ENCODE data around the gene OSGEP.
"Not testable (repeated sequence)": the region's sequence is repeated elsewhere in the genome, so short reads cannot be mapped to it uniquely, and the experiment has no call there.

The OSGEP gene

GRCh38 chr14:20458031-20458789 lies 3.6 kb upstream of the OSGEP start:
- DNase-seq, result no peak
- no peak for TF ChIP-seq CTCF (IDR thresholded peaks at IDR 0.05)
- no peaks in the 10 kb centered on the region for H3K27me3 Mint-ChIP-seq (ENCODE audit: low read depth, poor library complexity)
- peaks cover 15% of the 10 kb centered on the region for H3K36me3 Mint-ChIP-seq (ENCODE audit: low read depth)
- H3K9me3 Mint-ChIP-seq, result no peaks in the 10 kb centered on the region
- no peak overlapping the region for H3K27ac Mint-ChIP-seq
- H3K4me3 Mint-ChIP-seq, result no peak overlapping the region
- peaks cover 32% of the 10 kb centered on the region for H3K4me1 Mint-ChIP-seq

- no peak overlapping the region for H3K27ac Mint-ChIP-seq
- DNase-seq, result no peak
These were observed 2.4 kb upstream of the OSGEP start for GRCh38 chr14:20456971-20457370.

DNA sequence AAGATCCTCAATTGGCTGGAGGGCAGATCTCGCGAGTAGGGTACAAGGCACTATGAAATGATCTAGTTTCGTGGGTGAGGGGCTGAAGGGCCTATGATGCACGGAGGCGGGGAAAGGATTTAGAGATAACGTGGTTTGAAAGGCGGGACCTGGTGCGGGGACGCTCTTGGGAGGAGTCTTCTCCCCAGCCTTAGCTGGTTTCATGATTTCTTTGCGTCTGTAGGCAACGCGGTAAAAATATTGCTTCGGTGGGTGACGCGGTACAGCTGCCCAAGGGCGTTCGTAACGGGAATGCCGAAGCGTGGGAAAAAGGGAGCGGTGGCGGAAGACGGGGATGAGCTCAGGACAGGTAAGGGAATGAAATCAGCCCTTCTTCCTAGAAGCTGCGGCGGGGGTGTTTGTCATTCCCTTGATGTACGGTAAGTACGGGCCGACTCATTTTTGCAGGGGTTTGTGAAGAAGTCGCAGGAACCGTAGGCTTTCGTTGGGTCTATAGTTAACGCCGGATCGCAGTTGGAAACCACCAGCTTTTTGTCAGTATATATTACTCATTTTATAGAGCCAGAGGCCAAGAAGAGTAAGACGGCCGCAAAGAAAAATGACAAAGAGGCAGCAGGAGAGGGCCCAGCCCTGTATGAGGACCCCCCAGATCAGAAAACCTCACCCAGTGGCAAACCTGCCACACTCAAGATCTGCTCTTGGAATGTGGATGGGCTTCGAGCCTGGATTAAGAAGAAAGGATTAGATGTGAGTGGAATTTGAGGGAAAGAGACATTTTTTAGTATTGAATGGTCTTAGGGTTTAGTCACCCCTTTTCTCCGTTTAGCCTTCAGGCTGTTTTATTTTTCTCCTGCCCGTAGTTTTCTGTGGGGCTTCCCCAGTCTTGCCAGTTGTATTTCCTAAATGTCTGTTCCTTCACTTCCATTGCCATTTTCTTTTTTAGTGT lies 1.0 kb upstream of the OSGEP start:
- Mint-ChIP-seq H3K4me1 (peaks cover 21% of the 10 kb centered on the region), H3K27me3 (ENCODE audit: low read depth, poor library complexity) (no peaks in the 10 kb centered on the region), H3K9me3 (no peaks in the 10 kb centered on the region), H3K4me3 (no peak overlapping the region), H3K27ac (no peak overlapping the region), H3K36me3 (ENCODE audit: low read depth) (peaks cover 34% of the 10 kb centered on the region)
- TF ChIP-seq CTCF (IDR thresholded peaks at IDR 0.05), result no peak
- no peak for DNase-seq

More at GRCh38 chr14:20456971-20457370, 2.4 kb upstream of the OSGEP start:
- Mint-ChIP-seq H3K36me3 (ENCODE audit: low read depth) (peaks cover 25% of the 10 kb centered on the region), H3K4me1 (peaks cover 31% of the 10 kb centered on the region), H3K27me3 (ENCODE audit: low read depth, poor library complexity) (no peaks in the 10 kb centered on the region), H3K4me3 (no peak overlapping the region), H3K9me3 (no peaks in the 10 kb centered on the region)
- no peak for TF ChIP-seq CTCF (IDR thresholded peaks at IDR 0.05)

DNA sequence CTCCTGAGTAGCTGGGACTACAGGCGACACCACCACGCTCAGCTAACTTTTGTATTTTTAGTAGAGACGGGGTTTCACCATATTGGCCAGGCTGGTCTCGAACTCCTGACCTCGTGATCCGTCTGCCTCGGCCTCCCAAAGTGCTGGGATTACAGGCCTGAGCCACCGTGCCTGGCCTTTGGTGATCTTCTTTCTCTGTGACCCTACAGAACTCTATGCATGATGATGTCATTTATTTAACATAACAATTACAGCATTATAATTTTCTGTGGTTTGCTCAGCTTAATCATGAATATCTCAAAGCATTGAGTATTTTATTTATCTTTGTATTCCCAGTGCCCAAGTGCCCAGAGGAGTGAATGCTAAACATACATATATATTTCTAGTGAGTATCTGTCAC lies 1.8 kb downstream of the OSGEP start:
- Mint-ChIP-seq H3K4me3 (peak overlapping the region; percentile 65), H3K36me3 (ENCODE audit: low read depth) (peaks cover 44% of the 10 kb centered on the region)
- not testable (repeated sequence) for H3K27ac Mint-ChIP-seq; H3K4me1 Mint-ChIP-seq; H3K27me3 Mint-ChIP-seq (ENCODE audit: low read depth, poor library complexity); DNase-seq; H3K9me3 Mint-ChIP-seq

DNA sequence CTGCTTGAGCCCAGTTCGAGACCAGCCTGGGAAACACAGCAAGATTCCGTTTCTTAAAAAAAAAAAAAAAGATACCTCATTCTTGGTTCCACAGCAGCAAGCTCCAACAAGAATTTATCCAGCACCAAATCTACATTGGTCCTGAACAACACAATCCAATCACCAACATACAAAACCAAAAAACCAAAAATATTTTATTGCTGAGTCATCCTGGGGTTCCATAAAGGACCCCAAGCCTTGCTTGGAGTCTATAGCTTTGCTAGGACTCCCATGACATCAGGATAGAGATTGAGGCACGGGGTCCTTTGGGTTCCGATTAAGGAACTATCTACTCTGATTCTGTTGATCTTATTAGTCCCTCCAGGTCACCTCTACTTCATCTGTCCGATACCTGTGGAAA lies 7.7 kb downstream of the OSGEP start:
- Mint-ChIP-seq H3K27me3 (ENCODE audit: low read depth, poor library complexity) (no peaks in the 10 kb centered on the region), H3K27ac (no peak overlapping the region), H3K9me3 (peaks cover 6% of the 10 kb centered on the region), H3K36me3 (ENCODE audit: low read depth) (peaks cover 53% of the 10 kb centered on the region), H3K4me3 (no peak overlapping the region), H3K4me1 (no peaks in the 10 kb centered on the region)
- no peak for DNase-seq
- no peak for TF ChIP-seq CTCF (IDR thresholded peaks at IDR 0.05)

GRCh38 chr14:20443650-20444049 lies 11.0 kb downstream of the OSGEP start:
- Mint-ChIP-seq H3K27me3 (ENCODE audit: low read depth, poor library complexity) (peaks cover 12% of the 10 kb centered on the region), H3K36me3 (ENCODE audit: low read depth) (peaks cover 32% of the 10 kb centered on the region)
- DNase-seq, H3K4me3 Mint-ChIP-seq, H3K27ac Mint-ChIP-seq, H3K4me1 Mint-ChIP-seq, H3K9me3 Mint-ChIP-seq: not testable (repeated sequence)

All from nephron progenitor cell (in vitro differentiated cells).